Measurements from ENCODE around the gene DLST. TPM values are rescaled to one million over a fixed set of nuclear protein-coding genes. Genes with fewer than 3 reads are reported as not detected.

The DLST gene
- polyA plus RNA-seq, 3 donors = 6.7 to 76.5 (median 7.3) TPM

GRCh38 chr14:74896400-74896799 lies 14.7 kb downstream of the DLST start:
- Histone ChIP-seq H3K9ac (ENCODE audit: insufficient read depth, low read length, poor library complexity, severe bottlenecking) (no peak overlapping the region), H3K79me2 (ENCODE audit: insufficient read depth, low read length) (peaks cover 8% of the 10 kb centered on the region), H3K4me2 (replicated peaks; ENCODE audit: extremely low read depth, low read length, poor library complexity, severe bottlenecking) (no peak overlapping the region), H2AFZ (ENCODE audit: insufficient read depth, low read depth, low read length, poor library complexity, severe bottlenecking) (no peak overlapping the region), H3K4me1 (ENCODE audit: control insufficient read depth in 1 of 2, insufficient read depth in 2 of 2, low read length in 2 of 2) (peaks cover 26% of the 10 kb centered on the region in 2 donors), H3K36me3 (replicated peaks in 1 of 2; ENCODE audit: control insufficient read depth in 1 of 2, insufficient read depth in 2 of 2, low read length in 2 of 2) (peaks cover 94 to 99% of the 10 kb centered on the region in 2 donors), H3K4me3 (replicated peaks in 1 of 3; ENCODE audit: low read depth in 2 of 3, low read length in 3 of 3) (no peak overlapping the region), H3K9me3 (replicated peaks in 1 of 2; ENCODE audit: control insufficient read depth in 1 of 2, insufficient read depth in 1 of 2, low read length in 2 of 2) (no peaks in the 10 kb centered on the region), H3K27ac (ENCODE audit: low read depth in 1 of 2, low read length in 2 of 2) (no peak overlapping the region), H3K27me3 (ENCODE audit: control insufficient read depth in 2 of 2, insufficient read depth in 2 of 2, low read length in 2 of 2) (no peaks in the 10 kb centered on the region), H4K20me1 (ENCODE audit: insufficient read depth, low read length) (peaks cover 47% of the 10 kb centered on the region)
- peaks cover 28% of the 10 kb centered on the region for H3K4me1 Mint-ChIP-seq
- H3K27me3 Mint-ChIP-seq (ENCODE audit: low read depth in 3 of 3) = peaks cover 0 to 3% (median 0%) of the 10 kb centered on the region in 3 donors
- H3K36me3 Mint-ChIP-seq = peaks cover 94 to 99% of the 10 kb centered on the region in 2 donors
- H3K27ac Mint-ChIP-seq = no peak overlapping the region
- intact Hi-C loops (cut with micrococcal nuclease) = no loop called here
- no peak for DNase-seq
- no peak overlapping the region for H3K4me3 Mint-ChIP-seq
- WGBS (ENCODE audit: insufficient coverage) = 100% methylated on average over 1 of the region's 3 CpGs
- H3K9me3 Mint-ChIP-seq = no peaks in the 10 kb centered on the region
- no peak for TF ChIP-seq CTCF (IDR thresholded peaks at IDR 0.05)

DNA sequence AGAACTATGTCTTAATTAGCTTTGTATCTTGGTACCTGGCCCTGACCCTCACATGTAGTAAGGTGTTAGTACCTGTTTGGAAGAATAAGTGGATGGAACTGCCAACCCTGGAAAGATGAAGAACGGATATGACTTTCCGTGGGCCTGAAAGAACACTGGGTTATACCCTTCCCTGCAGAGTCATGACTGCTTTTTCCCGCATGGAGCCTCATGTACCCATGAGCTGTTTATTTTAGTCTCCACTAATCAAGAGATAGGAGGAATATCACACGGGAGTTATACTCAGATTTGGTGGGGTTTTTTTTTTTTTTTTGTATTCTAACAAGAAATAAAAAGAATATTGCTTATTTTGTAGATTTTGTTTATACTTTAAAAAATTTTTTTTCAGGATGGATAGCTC lies 15.9 kb downstream of the DLST start:
- no peak for TF ChIP-seq CTCF (IDR thresholded peaks at IDR 0.05)
- H3K36me3 Mint-ChIP-seq = peaks cover 94 to 99% of the 10 kb centered on the region in 2 donors
- Histone ChIP-seq H3K36me3 (replicated peaks in 1 of 2; ENCODE audit: control insufficient read depth in 1 of 2, insufficient read depth in 2 of 2, low read length in 2 of 2) (peaks cover 96 to 99% of the 10 kb centered on the region in 2 donors), H3K4me2 (replicated peaks; ENCODE audit: extremely low read depth, low read length, poor library complexity, severe bottlenecking) (no peak overlapping the region), H3K9me3 (replicated peaks in 1 of 2; ENCODE audit: control insufficient read depth in 1 of 2, insufficient read depth in 1 of 2, low read length in 2 of 2) (no peaks in the 10 kb centered on the region), H3K27ac (ENCODE audit: low read depth in 1 of 2, low read length in 2 of 2) (no peak overlapping the region), H3K27me3 (ENCODE audit: control insufficient read depth in 2 of 2, insufficient read depth in 2 of 2, low read length in 2 of 2) (no peaks in the 10 kb centered on the region), H3K9ac (ENCODE audit: insufficient read depth, low read length, poor library complexity, severe bottlenecking) (no peak overlapping the region), H2AFZ (ENCODE audit: insufficient read depth, low read depth, low read length, poor library complexity, severe bottlenecking) (no peak overlapping the region), H4K20me1 (ENCODE audit: insufficient read depth, low read length) (peaks cover 35% of the 10 kb centered on the region), H3K4me3 (replicated peaks in 1 of 3; ENCODE audit: low read depth in 2 of 3, low read length in 3 of 3) (no peak overlapping the region), H3K4me1 (ENCODE audit: control insufficient read depth in 1 of 2, insufficient read depth in 2 of 2, low read length in 2 of 2) (peaks cover 19% of the 10 kb centered on the region in 2 donors), H3K79me2 (ENCODE audit: insufficient read depth, low read length) (peaks cover 8% of the 10 kb centered on the region)
- H3K27ac Mint-ChIP-seq = no peak overlapping the region
- H3K4me3 Mint-ChIP-seq = no peak overlapping the region
- intact Hi-C loops (cut with micrococcal nuclease) = no loop called here
- no peaks in the 10 kb centered on the region for H3K9me3 Mint-ChIP-seq
- peaks cover 18% of the 10 kb centered on the region for H3K4me1 Mint-ChIP-seq
- 100% methylated on average over 1 of the region's 4 CpGs for WGBS (ENCODE audit: insufficient coverage)
- DNase-seq = no peak
- H3K27me3 Mint-ChIP-seq (ENCODE audit: low read depth in 3 of 3) = peaks cover 0 to 3% (median 0%) of the 10 kb centered on the region in 3 donors
